ENCODE results near the gene MCM3.
A peak's percentile ranks its signal among the peaks of the same experiment; 100 is the strongest.

Gene MCM3

DNA sequence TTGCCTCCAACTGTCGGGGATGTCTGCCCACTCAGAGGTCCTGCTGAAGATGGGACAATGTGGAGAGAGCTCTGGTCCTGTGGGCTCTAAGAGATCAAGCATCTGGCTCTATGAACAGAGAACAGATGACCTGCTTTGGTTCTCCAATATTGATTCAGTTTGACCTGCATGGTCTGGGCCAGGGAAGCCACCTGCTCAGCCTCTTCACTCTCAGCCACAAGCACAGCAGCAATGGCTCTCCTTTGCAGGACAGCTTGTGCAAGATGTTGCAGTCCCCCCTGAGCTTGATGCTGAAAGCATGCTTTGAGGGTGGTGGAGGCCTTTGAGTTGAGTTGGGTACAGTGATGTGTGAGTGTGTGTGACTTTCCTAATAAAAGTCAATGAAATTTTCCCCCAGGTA, 18.6 kb upstream of the MCM3 start:
- DNase-seq (ENCODE audit: low spot score) = no peak

DNA sequence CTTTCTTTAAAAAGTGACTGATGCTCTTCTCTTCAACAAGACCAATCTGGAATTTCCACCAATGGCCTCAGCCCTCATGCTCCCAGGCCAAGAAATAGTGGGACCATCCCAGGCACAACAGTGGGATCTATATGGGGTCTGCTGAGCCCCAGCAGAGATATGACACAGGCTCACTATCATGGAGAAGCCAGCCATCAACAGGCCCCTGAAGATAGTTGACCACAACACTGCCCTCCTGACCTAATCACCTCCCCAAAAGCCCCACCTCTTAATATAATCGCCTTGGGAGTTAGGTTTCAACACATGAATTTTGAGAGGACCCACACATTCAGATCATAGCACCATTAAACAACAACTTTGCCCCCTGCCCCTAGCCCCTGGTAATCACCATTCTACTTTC, 16.8 kb upstream of the MCM3 start:
- no peak for DNase-seq (ENCODE audit: low spot score)

DNA sequence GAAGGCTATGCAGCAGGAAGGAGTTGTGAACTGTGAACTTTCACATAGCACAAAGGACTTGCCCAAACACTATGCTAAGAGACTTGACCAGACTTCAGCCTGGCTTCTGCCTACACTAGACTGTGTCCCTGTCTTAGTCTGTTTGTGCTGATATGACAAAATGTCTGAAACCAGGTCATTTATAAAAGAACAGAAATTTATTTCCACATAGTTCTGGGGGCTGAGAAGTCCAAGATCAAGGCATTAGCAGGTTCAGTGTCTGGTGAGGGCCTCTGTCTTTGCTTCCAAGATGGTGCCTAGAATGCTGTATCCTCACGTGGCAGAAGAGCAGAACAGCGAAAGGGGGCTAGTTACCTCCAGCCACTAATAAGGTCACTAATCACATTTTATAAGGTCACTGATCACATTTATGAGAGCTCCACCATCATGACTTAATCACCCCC, 16.0 kb upstream of the MCM3 start:
- no peak for DNase-seq (ENCODE audit: low spot score)

DNA sequence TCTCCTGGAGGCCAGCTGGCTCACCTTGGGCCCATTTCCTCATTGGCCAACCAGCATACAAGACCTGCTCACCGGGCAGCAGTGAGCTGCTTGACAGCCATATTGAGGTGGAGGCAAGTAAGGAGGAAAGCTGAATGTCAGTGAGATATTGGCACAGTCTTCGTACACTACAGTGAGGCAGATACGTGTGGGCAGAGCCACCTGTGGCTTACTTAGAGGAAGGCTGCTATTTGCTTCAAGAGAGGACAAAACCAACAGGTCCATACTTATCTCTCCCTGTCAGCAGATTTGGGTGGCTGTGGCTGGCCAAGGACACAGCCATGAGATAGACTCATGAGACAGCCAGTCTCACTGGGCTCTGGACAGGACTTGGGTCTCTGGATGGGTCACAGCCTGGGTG, 15.1 kb upstream of the MCM3 start:
- no peak for DNase-seq (ENCODE audit: low spot score)

DNA sequence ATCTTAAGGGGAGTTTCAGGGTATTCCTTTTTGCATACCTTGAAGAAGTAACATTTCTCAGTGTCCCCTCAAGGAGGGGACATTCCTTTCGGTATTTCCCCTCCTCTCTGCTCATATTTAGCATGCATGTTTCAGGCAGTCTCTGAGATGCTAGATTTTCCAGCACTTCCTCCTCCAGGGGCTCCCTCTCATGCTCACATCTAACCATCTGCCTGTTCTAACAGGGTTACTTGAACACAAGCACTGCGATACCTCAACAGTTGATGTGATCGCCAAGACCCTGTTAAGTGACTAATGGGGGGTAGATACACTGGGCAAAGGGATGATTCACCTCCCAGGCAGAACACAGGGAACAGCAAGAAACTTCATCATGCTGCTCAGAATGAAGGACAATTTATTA, 12.9 kb upstream of the MCM3 start:
- no peak for DNase-seq (ENCODE audit: low spot score)

DNA sequence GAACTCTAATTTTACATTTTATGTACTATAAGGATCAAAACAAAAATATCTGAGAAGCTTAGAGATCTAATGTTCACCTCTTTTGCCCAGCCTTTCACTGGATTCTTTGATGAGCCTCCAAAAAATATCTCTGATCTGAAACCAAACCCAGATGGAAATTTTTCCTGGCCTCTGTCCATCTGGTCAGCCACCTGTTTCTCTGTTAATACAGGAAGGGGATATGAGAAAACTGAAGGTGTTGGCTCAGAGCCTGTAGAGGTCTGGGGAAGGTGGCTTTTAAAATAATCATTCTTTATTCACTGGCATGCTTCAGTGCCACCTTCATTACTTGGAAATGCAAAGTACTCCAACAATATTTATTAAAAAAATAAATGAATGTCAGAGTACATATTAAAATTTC, 8.5 kb upstream of the MCM3 start:
- no peak for DNase-seq (ENCODE audit: low spot score)

DNA sequence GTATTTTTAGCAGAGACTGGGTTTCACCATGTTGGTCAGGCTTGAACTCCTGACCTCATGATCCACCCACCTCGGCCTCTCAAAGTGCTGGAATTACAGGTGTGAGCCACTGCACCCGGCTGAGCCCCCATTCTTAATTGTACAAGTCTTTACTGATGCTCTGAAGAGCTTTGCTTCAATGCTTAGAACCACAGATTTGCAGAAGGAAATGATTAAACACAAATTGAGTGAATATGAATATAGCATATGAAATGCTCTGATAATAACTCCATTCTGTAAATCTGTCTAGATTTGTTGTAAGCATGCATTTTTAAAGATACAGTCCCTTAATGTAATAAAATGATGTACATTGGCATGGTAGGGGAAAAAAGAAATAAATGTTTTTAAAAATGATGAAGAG, 4.3 kb upstream of the MCM3 start:
- DNase-seq (ENCODE audit: low spot score) = no peak

DNA sequence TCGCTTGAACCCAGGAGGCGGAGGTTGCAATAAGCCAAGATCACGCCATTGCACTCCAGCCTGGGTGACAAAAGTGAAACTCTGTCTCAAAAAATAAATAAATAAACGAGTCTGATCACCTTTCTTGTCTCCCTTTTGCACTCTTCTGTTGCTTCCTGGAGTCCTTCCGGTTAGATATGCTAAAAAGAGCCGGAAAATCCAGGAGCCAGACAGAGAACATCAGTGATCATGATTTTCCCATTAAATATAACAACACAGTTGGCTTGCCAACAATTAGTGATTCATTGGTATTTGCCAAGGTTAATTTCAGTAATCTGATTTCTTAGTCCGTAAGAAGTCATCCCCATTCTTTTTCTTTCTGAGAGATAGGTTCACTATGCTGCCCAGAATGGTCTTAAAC, 3.7 kb upstream of the MCM3 start:
- no peak for DNase-seq (ENCODE audit: low spot score)

DNA sequence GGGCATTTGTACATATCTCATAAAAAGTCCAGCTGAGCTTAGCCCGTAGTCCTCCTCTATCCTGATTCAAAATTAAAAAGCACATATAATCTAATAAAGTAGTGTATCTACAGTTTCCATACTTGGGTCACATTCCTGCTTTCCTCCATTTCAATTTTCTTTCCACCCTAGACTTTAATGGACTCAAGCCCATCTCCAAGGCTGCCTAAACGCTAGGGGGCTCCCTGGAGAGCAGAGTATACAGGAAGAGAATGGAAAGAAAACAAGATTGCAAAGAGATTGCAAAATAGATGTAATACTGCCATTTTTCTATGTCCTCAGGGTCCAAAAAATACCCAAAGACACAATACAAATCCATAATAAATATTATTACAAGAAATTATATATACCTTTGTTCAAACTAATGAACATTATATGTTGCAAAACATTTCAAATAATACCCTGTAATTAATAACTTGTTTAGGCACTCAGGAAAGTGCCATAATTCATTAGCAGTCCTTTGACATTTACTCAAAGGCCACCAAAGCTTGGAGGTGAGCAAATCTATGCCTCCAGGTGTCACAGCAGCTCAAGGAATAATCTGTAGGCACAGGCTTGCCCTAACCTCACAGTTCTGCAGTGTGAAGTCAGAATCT, 2.4 kb upstream of the MCM3 start:
- peak; percentile 81 for DNase-seq (ENCODE audit: low spot score)

DNA sequence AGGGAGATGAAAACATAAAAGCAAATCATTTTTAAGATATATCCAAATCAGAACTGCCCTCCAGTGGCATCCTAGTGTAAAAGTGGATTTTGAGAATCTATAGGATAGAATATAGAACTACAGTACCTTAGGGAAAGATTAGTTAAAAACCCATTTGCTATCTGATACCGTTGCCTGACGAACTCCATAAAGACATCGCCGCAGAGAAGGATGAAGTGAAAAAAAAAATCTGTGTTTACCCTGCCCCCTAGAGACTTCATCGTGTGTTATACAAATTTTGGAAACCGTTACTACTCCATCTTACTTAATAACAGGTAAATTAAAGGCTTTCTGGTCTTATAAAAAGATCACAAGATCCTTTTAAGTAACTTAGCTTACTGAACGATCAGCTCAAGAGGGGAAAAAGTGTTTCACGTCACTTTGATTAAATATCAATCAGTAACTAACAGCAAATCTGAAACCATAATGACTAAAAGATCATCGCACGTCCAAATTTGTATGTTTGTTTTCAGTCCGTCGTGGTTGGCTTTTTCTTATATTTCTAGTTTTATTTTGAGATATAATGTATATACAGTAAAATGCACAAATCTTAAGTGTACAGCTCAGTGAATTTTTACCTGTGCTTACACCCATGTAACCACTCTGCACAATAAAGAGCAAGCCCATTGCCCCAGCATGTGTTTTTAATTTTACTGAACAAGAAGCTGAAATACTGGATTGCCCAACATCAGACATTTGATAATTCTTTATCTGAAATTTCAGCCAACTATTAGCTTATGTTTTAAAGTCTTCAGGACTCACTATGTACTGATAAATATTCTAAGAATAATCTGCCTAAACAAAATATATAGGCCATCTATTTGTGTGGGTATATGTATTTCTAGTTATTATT, 881 bp upstream of the MCM3 start:
- peak; percentile 71 for DNase-seq (ENCODE audit: low spot score)

DNA sequence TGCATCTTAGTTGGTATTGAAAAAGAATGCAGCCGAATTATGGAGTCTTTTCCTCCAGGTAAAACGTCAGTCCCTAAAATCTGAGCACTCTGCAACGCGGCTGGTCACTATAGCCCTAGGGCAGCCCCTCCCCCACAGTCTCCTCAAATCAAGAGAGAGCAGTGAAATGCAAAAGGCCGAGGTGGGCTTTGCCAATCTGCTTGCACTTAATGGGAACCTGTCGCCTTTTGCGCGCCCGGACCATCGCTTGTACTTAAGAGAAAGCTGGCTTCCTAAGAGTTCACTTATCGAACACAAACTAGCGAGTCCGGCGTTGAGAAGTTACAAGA, 447 bp downstream of the MCM3 start:
- DNase-seq (ENCODE audit: low spot score) = no peak

DNA sequence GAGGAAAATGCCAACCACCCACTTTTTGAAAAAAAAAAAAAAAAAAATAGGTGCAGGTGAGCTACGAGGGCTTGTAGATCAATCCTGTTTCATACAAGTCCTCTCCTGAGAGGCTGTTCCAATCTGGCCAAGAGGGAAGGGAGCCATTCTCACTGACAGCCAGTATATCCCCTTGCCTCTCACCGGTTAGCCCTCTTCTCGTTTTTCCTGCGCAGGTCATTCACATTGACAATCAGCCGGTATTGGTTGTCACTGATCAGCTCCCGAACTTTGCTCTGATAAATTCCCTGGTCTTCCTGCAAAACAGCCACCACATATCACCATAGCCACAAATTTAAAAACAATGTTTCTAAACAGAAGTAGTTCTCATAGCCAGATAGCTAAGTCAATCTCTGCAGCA, 1.4 kb downstream of the MCM3 start:
- DNase-seq (ENCODE audit: low spot score) = no peak

DNA sequence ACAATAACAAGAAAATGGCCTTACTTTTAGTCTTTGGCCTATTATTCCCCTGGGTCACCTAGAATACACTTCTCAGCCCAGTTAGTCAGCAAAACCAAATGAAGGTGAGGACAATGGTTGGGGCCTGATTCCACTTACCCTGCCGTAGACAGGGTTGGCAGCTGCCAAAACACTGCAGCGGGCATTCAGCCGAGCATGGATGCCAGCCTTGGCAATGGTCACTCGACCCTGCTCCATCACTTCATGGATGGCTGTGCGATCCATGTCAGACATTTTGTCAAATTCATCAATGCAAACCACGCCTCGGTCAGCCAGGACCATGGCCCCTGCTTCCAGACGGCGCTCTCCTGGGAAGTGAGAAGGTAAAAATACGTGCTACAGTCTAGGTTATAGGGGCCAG, 8.4 kb downstream of the MCM3 start:
- DNase-seq (ENCODE audit: low spot score) = no peak

DNA sequence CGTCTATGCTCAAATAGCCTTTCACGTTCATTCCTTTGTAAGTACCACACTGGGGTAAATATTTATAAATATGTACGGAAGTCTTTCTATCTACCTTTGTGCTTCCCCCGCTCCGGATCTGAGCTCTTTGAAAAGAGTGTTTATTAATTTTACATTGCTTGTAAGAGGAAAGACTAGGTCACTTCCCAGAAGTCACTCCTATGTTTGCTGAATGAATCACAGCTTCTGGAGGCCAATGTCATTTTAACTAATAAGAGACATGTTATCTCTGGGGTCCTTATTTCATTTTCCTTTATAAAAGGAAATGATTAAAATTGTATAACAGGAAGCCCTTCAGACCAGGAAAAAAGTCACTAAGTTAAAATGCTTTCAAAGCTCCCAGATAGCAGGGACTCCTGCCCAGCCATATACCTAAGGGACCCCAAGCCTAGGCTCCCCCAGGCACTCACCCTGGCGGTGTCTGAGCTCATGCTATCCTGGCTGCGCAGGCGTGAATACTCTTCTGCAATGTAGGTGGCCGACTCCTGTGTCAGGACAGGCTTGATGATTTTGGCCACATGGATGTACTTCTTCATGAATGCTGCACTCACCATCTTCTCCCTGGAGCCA, 12.6 kb downstream of the MCM3 start:
- DNase-seq (ENCODE audit: low spot score) = no peak

DNA sequence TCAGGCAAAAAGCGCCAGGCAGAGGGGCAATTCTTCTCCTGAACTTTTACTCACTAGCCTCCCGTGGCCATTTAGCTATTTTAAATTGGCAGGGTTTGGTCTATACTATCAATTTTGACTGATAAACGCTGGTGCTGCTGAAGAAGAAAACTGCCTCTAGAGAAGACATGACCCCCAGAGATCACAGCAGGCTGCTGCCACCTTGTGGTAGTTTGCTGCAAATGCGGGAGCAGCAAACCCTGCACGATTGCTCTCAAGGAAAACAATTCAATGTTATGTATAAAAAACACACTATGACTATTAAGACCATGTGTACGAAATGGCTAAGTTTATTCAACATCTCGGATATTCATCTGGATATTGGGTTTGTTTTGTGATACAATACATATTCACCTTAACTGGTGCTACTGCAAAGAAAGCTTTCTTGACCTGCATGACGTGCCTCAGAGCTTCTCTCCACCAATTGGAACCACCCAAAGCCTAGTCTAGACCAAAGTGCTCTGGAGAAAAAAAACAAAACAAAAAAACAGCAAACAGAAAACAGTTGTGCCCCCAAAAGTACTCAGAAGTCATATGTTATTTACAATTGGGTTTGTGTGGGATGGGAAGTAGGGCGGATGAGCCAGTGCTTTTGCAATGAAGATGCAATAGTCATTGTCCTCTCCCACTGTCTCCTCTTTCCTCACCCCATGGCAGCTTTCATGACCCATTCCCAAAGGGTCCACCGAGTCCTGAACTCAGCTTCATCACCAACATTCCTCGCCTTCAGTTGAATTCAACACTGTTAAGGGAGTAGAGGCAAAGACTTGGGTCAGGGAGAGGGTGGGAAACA, 20.6 kb downstream of the MCM3 start:
- peak; percentile 49 for DNase-seq (ENCODE audit: low spot score)

DNA sequence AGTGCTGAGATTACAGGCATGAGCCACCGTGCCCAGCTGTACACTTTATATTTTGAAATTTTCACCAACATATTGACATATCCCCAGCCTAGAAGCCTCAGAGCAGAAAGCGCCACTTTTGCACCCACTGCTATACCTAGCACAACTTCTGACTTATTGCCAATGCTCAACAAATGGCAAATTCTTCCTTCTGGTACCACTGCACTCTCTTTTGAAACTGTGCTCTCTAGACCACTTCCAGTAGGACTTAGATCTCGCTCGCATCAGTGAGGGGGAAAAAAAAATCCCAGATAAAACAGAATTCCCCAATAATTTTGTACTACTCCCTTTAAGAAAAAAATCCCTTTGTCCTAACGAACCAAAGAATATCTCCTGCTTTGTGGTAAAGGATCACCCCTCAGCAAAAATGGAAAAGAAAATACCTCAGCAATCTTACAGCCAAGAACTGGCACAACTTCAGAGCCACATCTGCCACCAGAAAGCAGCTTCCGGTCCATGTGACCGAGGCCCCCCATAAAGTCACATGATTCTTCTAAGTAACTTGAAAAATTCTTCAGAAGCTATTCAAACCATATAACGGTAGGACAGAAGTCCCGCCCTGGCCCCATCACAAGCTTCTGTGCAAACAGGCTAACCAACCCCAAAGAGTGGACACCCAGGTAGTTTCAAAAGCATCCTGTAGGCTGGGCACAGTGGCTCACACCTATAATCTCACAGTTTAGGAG, 21.8 kb downstream of the MCM3 start:
- DNase-seq (ENCODE audit: low spot score) = no peak

DNA sequence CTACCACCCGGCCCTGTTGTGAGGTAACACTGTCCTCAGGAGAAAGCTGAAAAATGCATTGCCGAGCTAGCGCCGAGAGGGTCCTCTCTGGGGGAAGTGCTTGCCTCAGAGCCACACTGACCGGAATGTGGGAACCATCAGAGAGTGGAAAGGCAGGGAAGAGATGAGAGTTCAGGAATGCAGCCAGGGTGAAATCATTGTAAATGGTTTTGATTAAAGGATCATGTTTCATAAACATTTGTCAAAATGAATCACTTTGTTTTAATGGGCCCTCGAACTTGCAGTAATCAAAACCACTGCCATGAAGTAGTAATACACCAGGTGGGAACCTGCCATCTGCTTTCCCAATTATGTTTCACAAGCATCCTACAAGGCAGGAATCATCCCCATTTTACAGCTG, 23.3 kb downstream of the MCM3 start:
- no peak for DNase-seq (ENCODE audit: low spot score)

DNA sequence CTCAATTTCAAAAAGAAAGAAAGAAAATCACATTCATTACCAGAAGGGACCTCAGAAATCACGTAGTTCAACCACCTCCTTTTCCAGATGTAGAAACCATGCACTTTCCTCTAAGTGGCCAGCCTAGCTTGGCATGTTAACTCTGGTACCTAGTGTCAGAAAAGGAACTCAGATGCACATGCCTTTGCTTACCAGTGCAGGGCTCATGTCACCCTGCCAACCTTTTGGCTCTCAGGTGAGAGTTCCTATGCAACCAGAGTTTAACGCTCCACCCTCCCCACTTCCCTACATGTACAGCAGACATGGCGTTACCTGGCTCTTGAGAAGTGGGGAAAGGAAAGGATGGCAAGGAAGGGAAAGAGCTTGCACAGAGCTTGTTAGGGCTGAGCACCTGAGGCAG, 23.9 kb downstream of the MCM3 start:
- DNase-seq (ENCODE audit: low spot score) = no peak

DNA sequence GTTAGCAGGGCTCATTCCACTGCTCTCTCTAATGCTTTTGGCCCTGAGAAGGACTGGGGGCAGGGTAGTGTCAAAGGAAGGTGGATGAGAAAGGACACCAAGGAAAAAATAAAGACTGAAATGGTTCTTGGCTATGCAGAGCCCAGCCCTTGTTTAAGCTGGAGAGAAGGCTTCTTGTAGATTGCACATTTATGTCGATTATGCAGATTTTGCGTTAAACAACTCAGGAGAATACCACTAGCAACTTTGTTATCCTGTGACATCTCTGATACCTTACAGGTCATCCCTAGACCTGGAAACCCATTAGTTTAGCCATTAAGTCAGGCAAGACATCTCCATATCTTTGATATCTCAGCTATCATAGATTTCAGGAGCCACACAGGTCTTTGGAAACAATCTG, 29.1 kb downstream of the MCM3 start:
- DNase-seq (ENCODE audit: low spot score) = no peak

DNA sequence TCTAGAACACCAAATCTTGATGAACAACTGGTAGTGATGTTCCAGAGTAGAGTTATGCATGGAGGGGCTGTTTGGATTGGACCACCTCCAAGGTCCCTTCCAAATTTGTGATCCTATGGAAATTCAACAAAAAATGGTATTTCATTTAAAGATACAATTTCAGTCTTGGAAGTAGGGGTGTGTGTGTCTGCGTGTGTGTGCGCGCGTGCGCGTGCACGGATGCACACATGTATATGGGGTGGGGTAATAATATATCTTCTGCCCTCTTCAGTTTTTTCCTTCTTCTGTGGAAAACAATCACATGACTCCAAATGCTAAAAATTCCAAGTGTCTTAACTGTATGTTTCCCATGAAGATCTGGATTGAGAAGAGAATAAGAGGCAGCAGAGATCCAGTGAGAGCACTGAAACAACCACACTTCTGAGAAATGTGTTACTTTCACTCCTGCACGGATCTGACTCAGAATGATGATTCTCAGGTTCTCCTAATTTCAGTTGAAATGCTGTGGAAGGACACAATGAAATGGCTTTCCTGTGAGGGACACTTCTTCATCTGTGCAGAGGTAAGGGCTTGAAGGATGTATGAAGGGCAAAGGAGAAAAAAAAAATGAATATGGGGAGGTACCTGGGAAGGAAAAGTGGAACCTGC, 29.7 kb downstream of the MCM3 start:
- no peak for DNase-seq (ENCODE audit: low spot score)

DNA sequence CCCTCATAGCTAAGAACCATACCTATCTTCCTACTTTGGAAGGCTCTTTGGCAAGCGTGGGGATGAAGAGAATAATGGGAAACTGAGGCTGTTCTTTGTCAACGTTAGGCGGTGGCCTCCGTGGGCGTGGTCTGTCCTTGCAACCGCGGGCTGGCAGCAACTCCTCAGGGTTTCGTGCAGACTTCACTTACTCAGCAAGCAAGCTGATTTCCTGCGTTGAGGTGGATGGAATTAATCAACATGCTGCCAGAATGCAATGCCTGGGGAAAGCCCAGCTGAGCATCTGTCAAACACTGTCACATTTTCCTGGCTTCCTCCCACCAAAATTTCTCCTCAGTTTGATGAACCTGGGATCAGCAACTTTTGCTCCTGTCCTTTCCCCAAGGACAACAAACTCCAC, 31.0 kb downstream of the MCM3 start:
- no peak for DNase-seq (ENCODE audit: low spot score)

All from globus pallidus (tissue), 1 donor.